HCT116 (cell line): ENCODE data around the gene TCOF1. TPM values are rescaled to one million over a fixed set of nuclear protein-coding genes. Genes with fewer than 3 reads are reported as not detected.

Source experiments
- ATAC-seq: fragments of 200-7000 bp; cut with Tn5 transposase; 2 replicates; pipeline ENCODE4 v1.9.1; 2020; ENCODE audit warnings: mild to moderate bottlenecking, moderate library complexity
- BruUV-seq: library from RNA; stranded (reverse); fragments of 400-500 nt; replicated peaks from 2 replicates; lab custom pipeline; 2021; lab: Mats Ljungman, UMichigan
- CTCF ChIA-PET: fragments of 300-600 bp; sonication (Branson Sonifier 250); formaldehyde crosslinking; loops from one replicate; lab custom pipeline; 2021; ENCODE audit warnings: antibody characterized with exemption; lab: Charles Lee
- POLR2A ChIA-PET: fragments of 300-600, 350-600 bp; sonication (Branson Sonifier 250); formaldehyde crosslinking; loops from one replicate; lab custom pipeline; 2021; ENCODE audit warnings: antibody characterized with exemption; lab: Charles Lee
- RAD21 ChIA-PET, 2 experiments: fragments of 300-600 bp; sonication (Branson Sonifier 250); formaldehyde crosslinking; loops; one replicate each; lab custom pipeline; 2023; ENCODE audit warnings: low total read pairs in 2 of 2; ENCODE audit not compliant: uncharacterized antibody in 2 of 2, unreplicated experiment in 2 of 2, low non-redundant PET in 1 of 2; lab: Charles Lee
- DNase-seq: peaks from one replicate; pipeline ENCODE4 v3.0.0-alpha.2; 2010; ENCODE audit warnings: low read depth, low spot score
- H2AFZ ChIP-seq: fragments of 200-600 bp; shearing (Covaris generic), sonication (generic); 2 replicates; pipeline ENCODE4 v1.6.1; 2017; ENCODE audit warnings: low read depth, mixed run types, mixed read lengths, antibody characterized with exemption, low read length; ENCODE audit not compliant: poor library complexity, severe bottlenecking
- H3K27ac ChIP-seq: 2 replicates; pipeline ENCODE4 v1.5.1; 2012; ENCODE audit warnings: low read depth, low read length
- H3K27me3 ChIP-seq: fragments of 200-600 bp; sonication (generic); 2 replicates; pipeline ENCODE4 v1.6.1; 2016; ENCODE audit warnings: mixed run types, low read length, mixed read lengths; ENCODE audit not compliant: insufficient read depth
- H3K36me3 ChIP-seq, 2 experiments: fragments of 200-500 bp in 1 of 2; fragments of 200-600 bp in 1 of 2; sonication (Bioruptor generic) in 1 of 2; sonication (generic) in 1 of 2; 2 replicates each; pipeline versions ENCODE4 v1.5.1 to v1.6.1; 2014 to 2016; ENCODE audit warnings: low read length in 2 of 2, inconsistent platforms in 1 of 2, mixed read lengths in 1 of 2, mixed run types in 1 of 2; ENCODE audit not compliant: insufficient read depth in 2 of 2, control insufficient read depth in 1 of 2
- H3K4me1 ChIP-seq, 2 experiments: fragments of 200-600 bp in 1 of 2; sonication (generic) in 1 of 2; 2 replicates each; pipeline versions ENCODE4 v1.5.1 to v1.6.1; 2012 to 2017; ENCODE audit warnings: low read length in 2 of 2, inconsistent platforms in 1 of 2, mild to moderate bottlenecking in 1 of 2, mixed read lengths in 1 of 2, mixed run types in 1 of 2, moderate library complexity in 1 of 2; ENCODE audit not compliant: insufficient read depth in 2 of 2, control insufficient read depth in 1 of 2
- H3K4me2 ChIP-seq: fragments of 200-600 bp; sonication (generic); 2 replicates; pipeline ENCODE4 v1.6.1; 2017; ENCODE audit warnings: mixed run types, low read length, mixed read lengths
- H3K4me3 ChIP-seq, 2 experiments: fragments of 200-600 bp in 1 of 2; sonication (generic) in 1 of 2; replicated peaks in 1 of 2; 2 replicates each; pipeline ENCODE4 v1.5.1; 2011 to 2016; ENCODE audit warnings: low read length in 2 of 2, control low read depth in 1 of 2, low read depth in 1 of 2, mild to moderate bottlenecking in 1 of 2, mixed read lengths in 1 of 2, mixed run types in 1 of 2
- H3K79me2 ChIP-seq: fragments of 200-600 bp; sonication (generic); 2 replicates; pipeline ENCODE4 v1.6.1; 2017; ENCODE audit warnings: mild to moderate bottlenecking, mixed run types, low read length, moderate library complexity, mixed read lengths; ENCODE audit not compliant: insufficient read depth
- H3K9ac ChIP-seq: fragments of 200-600 bp; sonication (generic); 2 replicates; pipeline ENCODE4 v1.6.1; 2016; ENCODE audit warnings: low read length, mixed read lengths
- H3K9me2 ChIP-seq: fragments of 200-600 bp; sonication (generic), shearing (Covaris generic); 2 replicates; pipeline ENCODE4 v1.6.1; 2017; ENCODE audit warnings: mixed run types, mild to moderate bottlenecking, moderate library complexity; ENCODE audit not compliant: insufficient read depth
- H3K9me3 ChIP-seq, 2 experiments: fragments of 200-500 bp in 1 of 2; fragments of 200-600 bp in 1 of 2; sonication (Bioruptor generic) in 1 of 2; sonication (generic) in 1 of 2; 2 replicates each; pipeline ENCODE4 v1.6.1; 2014 to 2017; ENCODE audit warnings: low read length in 2 of 2, mixed read lengths in 2 of 2, inconsistent platforms in 1 of 2, low read depth in 1 of 2, mild to moderate bottlenecking in 1 of 2, mixed run types in 1 of 2, moderate library complexity in 1 of 2; ENCODE audit not compliant: control insufficient read depth in 1 of 2, insufficient read depth in 1 of 2
- H4K20me1 ChIP-seq: fragments of 200-600 bp; sonication (generic), shearing (Covaris generic); 2 replicates; pipeline ENCODE4 v1.6.1; 2017; ENCODE audit warnings: mixed run types, mild to moderate bottlenecking, moderate library complexity; ENCODE audit not compliant: insufficient read depth
- ATF3 ChIP-seq: IDR thresholded peaks from 2 replicates; pipeline ENCODE4 v1.6.1; 2012
- CBX3 ChIP-seq: IDR thresholded peaks from 2 replicates; pipeline ENCODE4 v1.6.1; 2012; ENCODE audit warnings: low read depth
- CTCF ChIP-seq, 3 experiments: fragments of 200-600 bp in 1 of 3; sonication (generic) in 1 of 3; IDR thresholded peaks in 2 of 3; conservative IDR thresholded peaks in 1 of 3; 2 replicates each; pipeline ENCODE4 v1.5.1; 2012 to 2017; ENCODE audit warnings: low read depth in 2 of 3, low read length in 2 of 3, antibody characterized with exemption in 1 of 3, borderline replicate concordance in 1 of 3, control low read depth in 1 of 3, mild to moderate bottlenecking in 1 of 3, mixed read lengths in 1 of 3, mixed run types in 1 of 3, moderate library complexity in 1 of 3; ENCODE audit not compliant: insufficient read depth in 1 of 3
- EGR1 ChIP-seq: IDR thresholded peaks from 2 replicates; pipeline ENCODE4 v1.6.1; 2012; ENCODE audit warnings: low read depth
- EZH2 ChIP-seq: fragments of 200-600 bp; sonication (generic); IDR thresholded peaks from 2 replicates; pipeline ENCODE4 v1.6.1; 2017; ENCODE audit warnings: antibody characterized with exemption, mixed run types
- EZH2phosphoT487 ChIP-seq: fragments of 200-600 bp; IDR thresholded peaks from 2 replicates; pipeline ENCODE4 v1.6.1; 2018; ENCODE audit warnings: antibody characterized with exemption, borderline replicate concordance
- FOSL1 ChIP-seq: IDR thresholded peaks from 2 replicates; pipeline ENCODE4 v1.6.1; 2012; ENCODE audit warnings: low read depth
- POLR2A ChIP-seq: IDR thresholded peaks from 2 replicates; pipeline ENCODE4 v1.7.0; 2011; ENCODE audit warnings: borderline replicate concordance; ENCODE audit not compliant: insufficient read depth, insufficient read length; ENCODE audit errors: extremely low read depth
- RAD21 ChIP-seq: IDR thresholded peaks from 2 replicates; pipeline ENCODE4 v1.6.1; 2012; ENCODE audit warnings: low read depth, mild to moderate bottlenecking
- REST ChIP-seq: IDR thresholded peaks from 2 replicates; pipeline ENCODE4 v1.6.1; 2012; ENCODE audit warnings: low read depth
- SP1 ChIP-seq: IDR thresholded peaks from 2 replicates; pipeline ENCODE4 v1.6.1; 2012; ENCODE audit warnings: low read depth
- intact Hi-C: fragments of 100-400 bp; cut with micrococcal nuclease; formaldehyde crosslinking; loops from 2 replicates; pipeline ENCODE4 v1.10.0; 2022
- total RNA-seq: library from RNA; stranded (reverse); gene quantifications from one replicate; pipeline ENCODE4 v1.2.1, GENCODE V29; 2021; ENCODE audit not compliant: unreplicated experiment

The TCOF1 gene
- total RNA-seq, 1 experiment from 2014 or later, result 94.7 TPM

GRCh38 chr5:150428106-150428876 lies 70.8 kb downstream of the TCOF1 start:
- no peak overlapping the region for H3K9ac ChIP-seq
- H3K79me2 ChIP-seq, result no peaks in the 10 kb centered on the region
- H3K4me3 ChIP-seq, result no peak overlapping the region
- H3K27me3 ChIP-seq, result no peaks in the 10 kb centered on the region
- H3K36me3 ChIP-seq, result no peaks in the 10 kb centered on the region
- no peak overlapping the region; the same call in 1 of the 2 replicates for H3K27ac ChIP-seq
- no peaks in the 10 kb centered on the region for H4K20me1 ChIP-seq
- peak; percentile 29; the same call in 1 of the 2 replicates for ATAC-seq
- H3K4me1 ChIP-seq, result no peaks in the 10 kb centered on the region
- H2AFZ ChIP-seq, result no peak overlapping the region
- no peaks in the 10 kb centered on the region for H3K9me3 ChIP-seq
- no peak for DNase-seq
- H3K9me2 ChIP-seq, result no peaks in the 10 kb centered on the region
- ChIA-PET CTCF (no interaction called here), RAD21 (no interaction called here), POLR2A (no interaction called here)
- intact Hi-C loops, result no loop called here
- TF ChIP-seq SP1 (no peak), CTCF (IDR thresholded peaks at IDR 0.05 in 2 of 3, conservative IDR thresholded peaks at IDR 0.05 in 1 of 3; ENCODE audit: borderline replicate concordance in 1 of 3, insufficient read depth in 1 of 3, low read depth in 2 of 3, low read length in 2 of 3) (no peak), EZH2 (no peak), EGR1 (no peak), POLR2A (no peak), RAD21 (no peak), REST (no peak), ATF3 (no peak), FOSL1 (no peak), CBX3 (no peak), EZH2phosphoT487 (no peak)
- BruUV-seq, result no TSS peak
- no peak overlapping the region for H3K4me2 ChIP-seq
